ENCODE measurements around the gene MSI2.

MSI2 gene

GRCh38 chr17:57597101-57597500, 340.8 kb downstream of the MSI2 start:
- TF ChIP-seq EGR1 (IDR thresholded peaks at IDR 0.05), result no peak
- TF ChIP-seq, protein P1, sequence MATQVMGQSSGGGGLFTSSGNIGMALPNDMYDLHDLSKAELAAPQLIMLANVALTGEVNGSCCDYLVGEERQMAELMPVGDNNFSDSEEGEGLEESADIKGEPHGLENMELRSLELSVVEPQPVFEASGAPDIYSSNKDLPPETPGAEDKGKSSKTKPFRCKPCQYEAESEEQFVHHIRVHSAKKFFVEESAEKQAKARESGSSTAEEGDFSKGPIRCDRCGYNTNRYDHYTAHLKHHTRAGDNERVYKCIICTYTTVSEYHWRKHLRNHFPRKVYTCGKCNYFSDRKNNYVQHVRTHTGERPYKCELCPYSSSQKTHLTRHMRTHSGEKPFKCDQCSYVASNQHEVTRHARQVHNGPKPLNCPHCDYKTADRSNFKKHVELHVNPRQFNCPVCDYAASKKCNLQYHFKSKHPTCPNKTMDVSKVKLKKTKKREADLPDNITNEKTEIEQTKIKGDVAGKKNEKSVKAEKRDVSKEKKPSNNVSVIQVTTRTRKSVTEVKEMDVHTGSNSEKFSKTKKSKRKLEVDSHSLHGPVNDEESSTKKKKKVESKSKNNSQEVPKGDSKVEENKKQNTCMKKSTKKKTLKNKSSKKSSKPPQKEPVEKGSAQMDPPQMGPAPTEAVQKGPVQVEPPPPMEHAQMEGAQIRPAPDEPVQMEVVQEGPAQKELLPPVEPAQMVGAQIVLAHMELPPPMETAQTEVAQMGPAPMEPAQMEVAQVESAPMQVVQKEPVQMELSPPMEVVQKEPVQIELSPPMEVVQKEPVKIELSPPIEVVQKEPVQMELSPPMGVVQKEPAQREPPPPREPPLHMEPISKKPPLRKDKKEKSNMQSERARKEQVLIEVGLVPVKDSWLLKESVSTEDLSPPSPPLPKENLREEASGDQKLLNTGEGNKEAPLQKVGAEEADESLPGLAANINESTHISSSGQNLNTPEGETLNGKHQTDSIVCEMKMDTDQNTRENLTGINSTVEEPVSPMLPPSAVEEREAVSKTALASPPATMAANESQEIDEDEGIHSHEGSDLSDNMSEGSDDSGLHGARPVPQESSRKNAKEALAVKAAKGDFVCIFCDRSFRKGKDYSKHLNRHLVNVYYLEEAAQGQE (IDR thresholded peaks at IDR 0.05; ENCODE audit: low read depth), result no peak
- no peak for TF ChIP-seq RAD21 (IDR thresholded peaks at IDR 0.05; ENCODE audit: low read depth)
- TF ChIP-seq YY1 (IDR thresholded peaks at IDR 0.05; ENCODE audit: low read depth), result no peak
- TF ChIP-seq, protein P2, sequence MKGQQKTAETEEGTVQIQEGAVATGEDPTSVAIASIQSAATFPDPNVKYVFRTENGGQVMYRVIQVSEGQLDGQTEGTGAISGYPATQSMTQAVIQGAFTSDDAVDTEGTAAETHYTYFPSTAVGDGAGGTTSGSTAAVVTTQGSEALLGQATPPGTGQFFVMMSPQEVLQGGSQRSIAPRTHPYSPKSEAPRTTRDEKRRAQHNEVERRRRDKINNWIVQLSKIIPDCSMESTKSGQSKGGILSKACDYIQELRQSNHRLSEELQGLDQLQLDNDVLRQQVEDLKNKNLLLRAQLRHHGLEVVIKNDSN (IDR thresholded peaks at IDR 0.05), result no peak
- no peak for TF ChIP-seq CREB1 (IDR thresholded peaks at IDR 0.05; ENCODE audit: low read depth)
- TF ChIP-seq NFIC (IDR thresholded peaks at IDR 0.05), result no peak
- no peak for TF ChIP-seq MAX (IDR thresholded peaks at IDR 0.05)
- TF ChIP-seq TAF1 (IDR thresholded peaks at IDR 0.05; ENCODE audit: low read depth), result no peak
- TF ChIP-seq EP300 (IDR thresholded peaks at IDR 0.05; ENCODE audit: borderline replicate concordance), result no peak
- TF ChIP-seq TEAD4 (IDR thresholded peaks at IDR 0.05), result no peak
- no peak for TF ChIP-seq ZBTB7A (IDR thresholded peaks at IDR 0.05; ENCODE audit: low read depth)

DNA sequence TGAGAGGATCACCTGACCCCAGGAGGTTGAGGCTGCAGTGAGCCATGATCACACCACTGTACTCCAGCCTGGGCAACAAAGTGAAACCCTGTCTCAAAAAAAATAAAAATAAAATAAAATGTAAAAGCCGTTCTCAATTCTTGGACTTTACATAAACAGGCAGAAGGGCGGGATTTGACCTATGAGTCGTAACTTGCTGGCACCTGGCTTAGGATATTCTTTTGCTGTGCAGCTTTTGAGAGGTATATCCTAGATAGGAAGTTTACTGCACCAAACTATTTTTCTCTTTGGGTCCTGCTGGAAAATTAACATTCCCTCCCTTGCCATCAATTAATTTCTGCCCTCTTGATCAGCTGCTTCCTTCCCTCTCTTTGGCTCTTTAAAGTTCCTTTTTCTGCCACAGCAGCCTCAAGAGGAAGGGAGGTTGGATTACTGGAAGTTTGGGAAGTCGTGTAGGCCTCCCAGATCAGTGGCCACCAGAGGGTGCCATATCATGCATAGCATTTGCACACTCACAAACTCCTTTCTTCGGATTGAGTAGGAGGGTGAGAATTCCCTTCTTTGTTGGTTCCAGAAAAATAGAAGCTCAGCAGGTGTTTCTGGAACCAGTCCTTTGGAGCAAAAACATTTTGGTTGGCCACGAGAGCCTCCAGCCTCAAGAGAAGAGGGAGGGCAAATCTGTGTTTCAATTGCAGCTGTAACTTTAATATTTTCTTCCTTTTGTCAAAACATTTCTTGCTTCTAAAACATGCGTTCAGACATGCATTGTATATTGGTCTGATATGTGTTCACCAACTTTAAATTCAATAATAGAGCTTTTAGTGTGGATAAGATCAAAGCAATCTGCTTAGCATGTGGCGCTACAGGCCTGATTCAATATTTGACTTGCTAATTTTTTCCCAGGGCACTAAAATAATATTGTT, 341.5 kb downstream of the MSI2 start:
- no peak for TF ChIP-seq NFIC (IDR thresholded peaks at IDR 0.05)
- no peak for TF ChIP-seq CREB1 (IDR thresholded peaks at IDR 0.05; ENCODE audit: low read depth)
- no peak for TF ChIP-seq YY1 (IDR thresholded peaks at IDR 0.05; ENCODE audit: low read depth)
- TF ChIP-seq RAD21 (IDR thresholded peaks at IDR 0.05; ENCODE audit: low read depth), result peak; percentile 73
- TF ChIP-seq, protein P1 (IDR thresholded peaks at IDR 0.05; ENCODE audit: low read depth), result no peak
- TF ChIP-seq TCF12 (IDR thresholded peaks at IDR 0.05; ENCODE audit: low read depth), result no peak

GRCh38 chr17:57599271-57600045, 343.1 kb downstream of the MSI2 start:
- TF ChIP-seq EP300 (IDR thresholded peaks at IDR 0.05; ENCODE audit: borderline replicate concordance), result no peak
- no peak for TF ChIP-seq ZBTB7A (IDR thresholded peaks at IDR 0.05; ENCODE audit: low read depth)
- TF ChIP-seq TAF1 (IDR thresholded peaks at IDR 0.05; ENCODE audit: low read depth), result no peak
- TF ChIP-seq EGR1 (IDR thresholded peaks at IDR 0.05), result no peak
- TF ChIP-seq MAX (IDR thresholded peaks at IDR 0.05), result no peak
- no peak for TF ChIP-seq RAD21 (IDR thresholded peaks at IDR 0.05; ENCODE audit: low read depth)
- TF ChIP-seq, protein P2 (IDR thresholded peaks at IDR 0.05), result no peak
- no peak for TF ChIP-seq FOXM1 (IDR thresholded peaks at IDR 0.05; ENCODE audit: borderline replicate concordance, low read depth)
- TF ChIP-seq CEBPB (IDR thresholded peaks at IDR 0.05), result no peak
- TF ChIP-seq, protein P1 (IDR thresholded peaks at IDR 0.05; ENCODE audit: low read depth), result no peak
- no peak for TF ChIP-seq YY1 (IDR thresholded peaks at IDR 0.05; ENCODE audit: low read depth)
- no peak for TF ChIP-seq TEAD4 (IDR thresholded peaks at IDR 0.05)
- no peak for TF ChIP-seq NFIC (IDR thresholded peaks at IDR 0.05)
- TF ChIP-seq TCF12 (IDR thresholded peaks at IDR 0.05; ENCODE audit: low read depth), result no peak
- TF ChIP-seq CREB1 (IDR thresholded peaks at IDR 0.05; ENCODE audit: low read depth), result no peak

Data from Ishikawa (cell line).